GM19351 (cell line): Measurements from ENCODE around the gene NLRP3.
"Not testable (repeated sequence)": the region's sequence is repeated elsewhere in the genome, so short reads cannot be mapped to it uniquely, and the experiment has no call there.

ENCODE experiments used
- ATAC-seq: cut with Tn5 transposase; IDR thresholded peaks from one replicate; pipeline ENCODE4 v1.9.1; 2021; ENCODE audit warnings: mild to moderate bottlenecking, moderate library complexity; ENCODE audit not compliant: unreplicated experiment

The NLRP3 gene

DNA sequence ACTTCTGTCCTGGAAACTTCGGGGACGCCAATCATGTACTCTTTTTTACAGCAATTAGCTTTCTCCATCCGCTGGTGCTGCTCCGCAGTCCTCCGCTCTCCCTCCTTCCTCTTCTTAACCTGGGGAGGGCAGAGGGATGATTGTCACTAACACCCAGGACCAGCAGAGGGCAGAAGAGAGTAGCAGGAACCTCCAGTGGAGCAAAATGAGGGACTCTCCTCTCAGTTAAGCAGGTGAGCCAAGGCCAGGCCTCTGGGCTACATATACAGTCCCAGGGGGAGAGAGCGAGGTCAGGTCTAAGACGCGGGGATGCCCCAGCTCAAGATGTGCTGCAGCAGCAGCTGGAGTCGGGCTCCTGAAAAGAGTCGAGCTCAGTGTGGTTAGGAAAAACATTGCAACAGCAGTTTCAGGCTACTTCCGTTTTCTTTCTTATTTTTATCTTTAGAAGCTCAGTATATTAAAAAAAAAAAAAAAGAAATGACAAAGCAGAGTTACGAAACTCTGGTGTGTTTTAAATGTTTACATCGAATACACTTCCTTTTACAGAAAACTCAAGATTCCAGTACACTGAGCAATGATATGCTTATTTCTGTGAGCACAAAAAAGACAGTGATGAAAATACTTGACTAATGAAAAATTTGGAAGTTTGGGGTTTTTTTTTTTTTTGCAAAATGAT lies 25.7 kb upstream of the NLRP3 start:
- ATAC-seq, result peak; percentile 97

DNA sequence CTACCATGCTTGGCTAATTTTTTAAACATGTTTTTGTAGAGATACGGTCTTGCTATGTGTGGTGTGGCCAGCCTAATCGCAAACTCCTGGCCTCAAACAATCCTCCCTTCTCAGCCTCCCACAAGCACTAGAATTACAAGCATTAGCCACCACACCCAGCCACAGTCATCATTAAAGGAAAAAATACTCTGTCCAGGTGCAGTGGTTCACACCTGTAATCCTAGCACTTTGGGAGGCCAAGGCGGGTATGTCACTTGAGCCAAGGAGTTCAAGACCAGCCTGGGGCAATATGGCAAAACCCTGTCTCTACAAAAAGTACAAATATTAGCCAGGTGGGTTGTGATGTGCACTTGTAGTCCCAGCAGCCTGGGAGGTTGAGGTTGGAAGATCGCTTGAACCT lies 25.0 kb upstream of the NLRP3 start:
- ATAC-seq, result no peak

DNA sequence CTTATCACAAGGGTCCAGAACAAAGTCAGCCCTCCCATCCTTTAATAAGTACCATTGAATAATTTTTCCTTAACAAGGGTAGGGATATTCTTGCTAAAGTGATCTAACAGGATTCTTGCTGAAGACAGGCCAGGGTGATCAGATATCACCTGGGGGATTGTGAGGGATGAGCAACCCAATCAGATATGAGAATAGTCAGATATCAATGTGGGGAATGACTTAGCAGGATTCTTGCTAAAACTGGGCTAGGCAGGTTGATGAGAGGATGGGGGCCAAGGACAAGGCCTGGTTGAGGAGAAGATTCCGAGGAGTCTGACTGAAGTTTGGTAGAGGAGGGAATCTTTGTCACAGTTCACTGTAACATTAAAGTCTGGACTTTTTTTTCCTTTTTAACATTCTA lies 23.9 kb upstream of the NLRP3 start:
- ATAC-seq, result no peak

DNA sequence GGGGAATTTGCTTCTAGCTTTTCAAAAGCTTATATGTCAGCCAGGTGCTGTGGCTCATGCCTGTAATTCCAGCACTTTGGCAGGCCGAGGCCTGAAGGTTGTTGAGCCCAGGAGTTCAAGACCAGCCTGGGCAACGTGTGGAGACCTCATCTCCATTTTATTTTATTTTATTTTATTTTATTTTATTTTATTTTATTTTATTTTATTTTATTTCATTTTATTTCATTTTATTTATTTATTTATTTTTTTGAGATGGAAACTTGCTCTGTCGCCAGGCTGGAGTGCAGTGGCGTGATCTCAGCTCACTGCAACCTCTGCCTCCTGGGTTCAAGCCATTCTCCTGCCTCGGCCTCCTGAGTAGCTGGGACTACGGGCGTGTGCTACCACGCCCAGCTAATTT lies 20.9 kb upstream of the NLRP3 start:
- ATAC-seq, result not testable (repeated sequence)

DNA sequence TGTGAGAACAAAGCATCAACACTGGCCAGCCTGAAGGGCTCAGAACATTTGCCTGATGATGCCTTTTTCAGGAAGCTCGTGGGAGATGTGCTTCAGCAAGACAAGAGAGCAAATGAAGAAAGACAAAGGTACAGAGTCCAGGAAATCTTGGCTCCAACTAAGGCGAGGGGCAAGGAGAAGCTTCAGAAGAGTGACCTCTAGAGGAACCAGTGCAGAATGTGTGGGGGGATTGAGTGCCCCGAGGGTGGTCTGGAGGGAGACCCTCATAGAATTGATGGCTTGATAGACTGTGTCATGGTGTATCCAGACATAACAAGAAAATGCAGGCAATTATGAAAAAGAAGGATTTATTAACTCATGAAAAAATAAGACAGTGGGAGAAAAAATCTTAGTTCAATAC lies 15.3 kb upstream of the NLRP3 start:
- no peak for ATAC-seq

DNA sequence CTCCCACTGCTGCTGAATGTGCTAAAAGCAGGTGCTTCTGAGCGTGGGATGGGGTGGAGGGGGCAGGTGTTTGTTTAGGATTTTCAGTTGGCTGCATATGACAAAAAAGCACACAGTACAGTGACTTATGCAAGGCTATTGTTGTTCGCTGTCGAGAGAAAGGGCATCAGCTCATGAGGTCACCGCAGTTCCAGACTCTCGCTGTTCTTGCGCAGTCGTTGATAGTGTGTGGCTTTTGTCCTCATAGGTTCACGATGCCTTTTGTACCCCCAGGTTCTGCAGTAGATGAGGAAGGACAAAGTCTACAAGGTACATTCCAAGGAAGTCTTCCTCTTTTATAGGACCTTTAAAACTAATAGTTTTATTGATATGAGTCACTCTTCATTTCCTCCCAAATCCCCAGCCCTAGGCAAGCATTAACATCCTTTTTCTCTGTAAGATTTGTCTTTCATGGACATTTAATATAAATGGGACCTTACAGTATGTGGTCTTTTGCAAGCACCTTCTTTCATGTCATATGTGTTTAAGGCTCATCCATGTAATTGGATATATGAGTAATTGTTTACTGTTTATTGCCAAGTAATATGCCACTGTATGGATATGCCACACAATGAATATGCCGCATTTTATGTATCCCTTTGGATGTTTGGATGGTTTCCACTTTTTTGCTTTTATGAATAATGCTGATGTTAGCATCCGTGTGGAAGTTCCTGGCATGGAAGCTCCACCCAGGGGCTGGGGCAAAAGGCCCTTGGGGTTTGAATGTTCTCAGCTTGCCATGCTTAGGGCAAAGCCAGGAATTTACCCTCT lies 14.5 kb upstream of the NLRP3 start:
- no peak for ATAC-seq

DNA sequence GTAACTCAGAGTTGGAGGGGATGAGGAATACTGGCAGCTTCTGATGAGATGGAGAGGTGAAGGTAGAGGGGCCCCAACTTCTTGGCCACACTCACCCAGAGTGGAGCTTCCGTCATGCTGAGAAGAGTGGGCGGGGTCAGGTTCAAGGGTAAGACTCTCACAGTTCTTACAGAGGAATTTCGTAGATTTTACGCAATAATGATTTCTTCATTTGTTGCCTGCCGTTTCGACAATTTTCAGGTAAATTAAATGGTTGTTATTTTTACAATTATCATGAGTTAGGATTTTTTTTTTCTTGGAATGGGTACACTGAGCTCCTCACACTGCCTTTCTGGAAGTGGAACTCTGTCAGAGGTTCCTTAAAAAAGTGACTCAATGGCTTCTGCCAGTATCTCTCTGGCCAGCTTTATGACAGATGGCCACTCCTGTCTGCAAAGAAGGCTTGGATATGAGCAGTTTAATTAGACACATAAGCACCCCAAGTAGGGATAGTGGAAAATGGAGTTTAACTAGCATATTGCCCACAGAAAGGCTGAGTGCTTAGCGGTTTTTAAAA lies 13.8 kb upstream of the NLRP3 start:
- no peak for ATAC-seq

DNA sequence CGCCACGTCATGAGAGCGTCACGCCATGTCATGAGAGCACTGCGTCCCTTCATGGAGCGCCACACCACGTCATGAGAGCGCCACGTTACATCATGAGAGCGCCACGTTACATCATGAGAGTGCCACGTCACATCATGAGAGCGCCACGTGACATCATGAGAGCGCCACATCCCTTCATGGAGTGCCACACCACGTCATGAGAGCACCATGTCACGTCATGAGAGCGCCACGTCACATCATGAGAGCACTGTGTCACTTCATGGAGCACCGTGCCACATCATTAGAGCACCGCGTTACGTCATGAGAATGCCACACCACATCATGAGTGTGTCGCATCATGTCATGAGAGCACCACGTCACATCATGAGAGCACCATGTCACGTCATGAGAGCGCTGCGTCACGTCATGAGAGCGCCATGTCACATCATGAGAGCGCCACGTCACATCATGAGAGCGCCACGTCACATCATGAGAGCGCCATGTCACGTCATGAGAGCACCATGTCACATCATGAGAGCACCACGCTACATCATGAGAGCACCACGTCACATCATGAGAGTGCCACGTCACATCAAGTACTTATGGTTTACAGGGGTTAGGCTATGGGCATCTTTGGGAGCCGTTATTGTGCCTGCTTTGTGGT lies 9.8 kb upstream of the NLRP3 start:
- no peak for ATAC-seq

DNA sequence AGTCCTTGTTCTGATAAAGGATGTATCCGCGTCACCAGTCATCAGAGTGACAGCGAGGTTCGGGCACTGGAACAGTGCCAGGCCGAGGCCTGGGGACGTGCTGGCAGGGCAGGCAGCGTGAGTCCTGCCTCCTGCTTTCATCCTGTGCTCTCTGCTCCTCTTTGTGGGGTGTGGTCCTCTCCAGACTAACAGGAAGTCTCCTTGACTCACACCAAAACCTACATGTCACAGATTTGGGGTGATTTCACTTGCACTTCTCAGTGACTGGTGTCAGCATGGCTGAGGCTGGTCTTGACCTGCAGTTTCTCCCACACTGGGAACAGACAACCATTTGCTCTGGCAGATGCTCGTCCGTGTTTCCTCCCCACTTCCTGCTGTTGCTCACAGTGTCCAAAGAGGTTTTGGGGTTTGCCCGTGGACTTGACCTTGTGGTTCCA lies 8.8 kb upstream of the NLRP3 start:
- ATAC-seq, result peak; percentile 73

DNA sequence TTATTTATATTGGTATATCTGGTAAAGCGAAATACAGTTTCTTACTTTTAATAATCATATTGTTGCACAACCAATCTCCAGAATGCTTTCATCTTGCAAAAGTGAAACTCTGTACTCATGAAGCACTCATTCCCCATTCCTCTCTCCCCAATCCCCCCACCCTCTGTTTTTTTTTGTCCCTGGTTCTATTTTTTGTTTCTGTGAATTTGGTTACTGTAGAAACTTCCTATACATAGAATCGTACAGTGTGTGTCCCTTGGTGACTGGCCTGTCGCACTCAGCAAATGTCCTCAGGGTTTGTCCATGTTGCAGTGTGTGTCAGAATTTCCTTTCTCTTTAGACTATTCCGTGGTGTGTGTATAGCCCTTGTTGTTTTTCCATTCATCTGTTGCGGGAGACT lies 7.9 kb upstream of the NLRP3 start:
- no peak for ATAC-seq

DNA sequence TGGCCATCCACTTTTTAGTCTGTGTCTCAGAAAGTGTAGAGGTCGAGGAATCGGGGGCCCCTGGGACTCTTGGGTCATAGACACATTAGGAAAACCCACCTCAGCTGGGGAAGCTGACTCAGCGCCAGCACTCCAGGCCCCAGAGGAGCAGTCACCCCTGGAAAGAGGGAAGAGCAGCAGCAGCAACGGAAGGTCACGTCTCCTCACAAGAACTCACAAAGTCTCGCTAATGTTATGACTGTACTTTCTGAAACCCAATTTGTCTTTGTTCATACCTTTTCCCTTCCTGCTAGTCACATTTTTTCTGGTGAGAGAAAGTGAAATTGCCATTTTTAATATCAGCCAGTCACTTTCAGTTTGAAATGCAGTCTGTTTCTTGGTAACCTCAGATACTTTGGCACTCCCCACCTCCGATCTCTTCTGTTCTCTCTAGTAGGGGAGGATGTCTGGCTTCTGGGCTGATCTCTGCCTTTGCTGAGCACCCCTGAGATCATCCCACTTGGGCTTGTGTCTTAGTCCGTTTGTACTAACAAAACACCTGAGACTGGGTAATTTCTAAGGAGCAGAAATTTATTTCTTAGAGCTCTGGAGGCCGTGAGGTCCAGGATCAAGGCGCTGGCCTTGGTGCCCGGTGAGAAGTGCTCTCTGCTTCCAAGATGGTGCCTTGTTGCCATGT lies 6.0 kb upstream of the NLRP3 start:
- ATAC-seq, result peak; percentile 76

DNA sequence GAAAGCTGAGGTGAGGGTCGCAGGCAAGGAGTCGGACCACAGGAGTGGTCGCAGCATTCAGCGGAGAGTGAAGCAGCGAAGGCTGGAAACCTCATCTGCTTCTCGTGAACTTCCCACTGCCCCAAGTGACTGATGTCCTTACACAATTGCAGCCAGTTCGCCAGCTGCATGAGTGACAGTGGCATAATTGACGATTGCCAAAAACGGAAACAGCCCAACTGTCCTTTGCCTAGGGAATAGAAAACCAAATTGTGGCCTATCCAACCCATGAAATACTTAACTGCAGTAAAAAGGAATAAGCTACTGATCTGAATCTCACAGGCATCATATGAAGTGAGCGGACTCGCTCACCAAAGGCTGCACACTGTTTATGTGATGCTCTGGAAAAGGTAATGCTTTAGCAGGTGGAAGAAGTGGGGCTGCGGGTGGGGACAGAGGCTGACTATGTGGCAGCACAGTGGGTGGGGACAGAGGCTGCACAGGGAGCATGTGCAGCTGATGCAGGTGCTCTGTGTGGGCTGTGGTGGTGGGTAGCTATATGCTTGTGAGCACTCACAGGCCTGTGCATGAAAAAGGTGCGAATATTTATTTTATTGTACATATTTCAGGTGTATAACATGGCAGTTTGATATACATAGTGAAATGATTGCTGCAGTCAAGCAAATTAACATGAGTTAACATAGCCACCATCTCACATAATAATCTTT lies 4.2 kb upstream of the NLRP3 start:
- ATAC-seq, result no peak

DNA sequence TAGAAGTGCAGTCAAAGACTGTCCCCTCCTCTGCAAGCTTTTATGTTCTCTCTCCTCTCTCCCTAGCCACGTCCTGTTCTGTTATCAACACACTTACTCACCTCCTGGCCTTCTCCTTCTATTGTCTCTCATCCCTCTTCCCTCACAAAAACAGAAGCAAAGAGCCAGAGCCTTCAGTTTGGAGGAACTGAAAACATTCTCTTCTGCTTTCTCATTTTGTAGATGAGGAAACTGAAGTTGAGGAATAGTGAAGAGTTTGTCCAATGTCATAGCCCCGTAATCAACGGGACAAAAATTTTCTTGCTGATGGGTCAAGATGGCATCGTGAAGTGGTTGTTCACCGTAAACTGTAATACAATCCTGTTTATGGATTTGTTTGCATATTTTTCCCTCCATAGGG lies 1.9 kb downstream of the NLRP3 start:
- no peak for ATAC-seq

DNA sequence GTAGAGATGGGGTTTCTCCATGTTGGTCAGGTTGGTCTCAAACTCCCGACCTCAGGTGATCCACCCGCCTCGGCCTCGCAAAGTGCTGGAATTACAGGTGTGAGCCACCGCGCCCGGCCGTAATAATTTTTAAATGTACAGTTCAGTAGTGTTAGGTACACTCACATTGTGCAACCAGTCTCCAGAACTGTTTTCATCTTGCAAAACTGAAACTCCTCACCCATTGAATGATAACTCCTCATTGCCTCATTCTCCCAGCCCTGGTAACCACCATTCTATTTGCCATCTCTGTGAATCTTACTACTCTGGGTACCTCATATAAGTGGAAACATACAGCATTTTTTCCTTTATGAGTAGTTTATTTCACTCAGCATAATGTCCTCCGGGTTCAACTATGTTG lies 3.4 kb downstream of the NLRP3 start:
- ATAC-seq, result no peak

DNA sequence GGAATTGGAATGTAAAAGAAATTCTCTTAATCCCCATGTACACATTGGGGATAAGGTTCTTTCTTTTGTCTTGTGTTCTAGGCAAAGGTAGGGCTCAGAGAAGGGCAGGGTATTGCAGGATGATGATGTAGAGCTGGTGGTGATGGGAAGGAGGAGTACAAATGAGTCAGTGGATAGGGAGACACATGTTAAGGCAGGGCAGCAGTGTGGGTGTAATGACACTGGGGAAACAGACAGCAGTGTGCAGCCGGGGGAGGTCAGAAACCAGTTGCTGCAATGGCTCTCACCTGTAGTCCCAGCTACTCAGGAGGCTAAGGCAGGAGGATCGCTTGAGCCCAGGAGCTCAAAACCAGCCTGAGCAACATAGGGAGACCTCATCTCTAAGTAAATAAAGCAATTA lies 5.1 kb downstream of the NLRP3 start:
- ATAC-seq, result peak; percentile 52

DNA sequence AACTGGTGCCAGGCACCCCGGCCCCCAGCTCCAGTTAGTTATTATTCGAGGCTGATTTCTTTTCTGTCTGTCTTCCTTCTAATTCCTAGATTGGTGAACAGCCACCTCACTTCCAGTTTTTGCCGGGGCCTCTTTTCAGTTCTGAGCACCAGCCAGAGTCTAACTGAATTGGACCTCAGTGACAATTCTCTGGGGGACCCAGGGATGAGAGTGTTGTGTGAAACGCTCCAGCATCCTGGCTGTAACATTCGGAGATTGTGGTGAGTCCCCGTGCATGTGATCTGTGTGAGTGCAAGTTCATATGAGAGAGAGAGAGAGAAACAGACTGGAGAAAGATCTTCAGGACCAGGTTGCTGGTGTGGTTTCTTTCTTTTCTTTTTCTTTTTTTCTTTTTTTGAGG lies 13.5 kb downstream of the NLRP3 start:
- no peak for ATAC-seq

DNA sequence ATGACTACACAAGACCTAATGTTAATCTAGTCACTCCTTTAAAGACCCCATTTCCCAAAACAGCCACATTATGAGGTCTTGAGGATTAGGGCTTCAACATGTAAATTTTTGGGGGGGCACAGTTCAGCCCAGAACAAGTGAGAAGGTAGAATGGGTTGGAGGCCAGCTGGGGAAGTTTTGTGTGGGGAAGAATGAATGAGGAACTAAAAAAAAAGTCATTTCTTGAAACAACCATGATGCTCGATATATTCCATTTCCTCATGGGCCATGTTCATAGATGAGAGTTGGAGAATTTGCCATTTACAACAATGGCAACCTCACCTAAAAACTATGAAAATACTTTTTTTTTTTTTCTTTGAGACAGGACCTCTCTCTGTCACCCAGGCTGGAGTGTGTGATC lies 14.5 kb downstream of the NLRP3 start:
- peak; percentile 62 for ATAC-seq

DNA sequence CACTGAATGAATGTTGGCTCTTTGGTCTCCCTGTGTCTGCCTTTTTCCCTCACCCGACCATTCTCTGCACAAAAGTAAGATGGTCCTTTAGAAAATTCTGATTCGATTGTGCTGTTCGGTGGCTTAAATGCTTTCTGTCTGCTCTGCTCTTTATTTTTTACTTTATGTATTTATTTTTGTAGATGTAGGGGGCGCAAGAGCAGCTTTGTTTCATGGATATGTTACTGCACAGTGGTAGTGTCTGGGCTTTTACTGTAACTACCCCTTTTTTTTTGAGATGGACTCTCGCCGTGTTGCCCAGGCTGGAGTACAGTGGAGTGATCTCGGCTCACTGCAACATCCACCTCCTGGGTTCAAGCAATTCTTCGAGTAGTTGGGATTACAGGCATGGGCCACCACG lies 15.7 kb downstream of the NLRP3 start:
- ATAC-seq, result no peak

DNA sequence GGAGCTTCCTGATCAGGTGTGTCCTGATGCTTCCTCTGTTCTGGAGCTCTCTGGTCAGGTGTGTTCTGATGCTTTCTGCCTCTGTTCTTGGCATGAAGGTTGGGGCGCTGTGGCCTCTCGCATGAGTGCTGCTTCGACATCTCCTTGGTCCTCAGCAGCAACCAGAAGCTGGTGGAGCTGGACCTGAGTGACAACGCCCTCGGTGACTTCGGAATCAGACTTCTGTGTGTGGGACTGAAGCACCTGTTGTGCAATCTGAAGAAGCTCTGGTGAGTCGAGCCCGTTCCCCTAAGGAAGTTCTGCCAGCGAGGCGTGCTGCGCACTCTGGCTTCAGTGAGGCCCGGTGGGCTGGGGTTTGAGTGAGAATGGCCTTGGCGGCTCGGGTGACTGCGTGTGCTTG lies 18.0 kb downstream of the NLRP3 start:
- ATAC-seq, result no peak

DNA sequence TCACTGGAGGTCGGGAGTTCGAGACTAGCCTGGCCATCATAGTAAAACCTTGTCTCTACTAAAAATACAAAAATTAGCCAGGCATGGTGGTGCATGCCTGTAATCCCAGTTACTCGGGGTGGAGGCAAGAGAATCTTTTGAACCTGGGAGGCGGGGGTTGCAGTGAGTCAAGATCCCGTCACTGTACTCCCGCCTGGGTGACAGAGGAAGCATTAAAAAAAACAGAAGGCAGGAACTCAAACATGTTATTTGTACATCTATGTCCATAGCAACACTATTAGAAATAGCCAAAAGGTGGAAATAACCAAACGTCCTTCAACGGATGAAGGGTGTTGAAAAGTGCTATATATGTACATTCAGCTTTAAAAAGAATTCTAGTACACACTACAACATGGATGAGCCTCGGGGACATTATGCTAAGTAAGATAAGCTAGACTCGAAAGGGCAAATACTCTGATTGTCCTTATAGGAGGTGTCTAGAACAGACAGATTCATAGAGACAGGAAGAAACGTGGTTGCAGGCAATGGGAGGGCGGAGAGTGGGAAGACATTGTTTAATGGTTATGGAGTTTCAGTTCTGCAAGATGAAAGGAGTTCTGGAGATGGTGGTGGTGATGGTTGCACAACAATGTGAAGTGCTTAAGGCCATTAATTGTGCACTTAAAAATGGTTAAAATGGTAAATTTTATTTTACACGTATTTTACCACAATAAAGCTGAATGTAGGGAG lies 19.2 kb downstream of the NLRP3 start:
- ATAC-seq, result no peak
